ENCODE data around the gene CACNA2D4. TPM values are rescaled to one million over a fixed set of nuclear protein-coding genes. Genes with fewer than 3 reads are reported as not detected.

Gene CACNA2D4
- total and polyA plus RNA-seq, 4 donors = 0.82 to 2.8 (median 1.3) TPM

GRCh38 chr12:1763153-1763552, 155.3 kb downstream of the CACNA2D4 start:
- Histone ChIP-seq H3K36me3 (ENCODE audit: control insufficient read depth in 4 of 4, insufficient read depth in 3 of 4, low read depth in 1 of 4, low read length in 3 of 4) (peaks cover 0 to under 1% (median 0%) of the 10 kb centered on the region in 4 donors), H3K4me3 (ENCODE audit: low read depth in 1 of 3, low read length in 3 of 3) (no peak overlapping the region), H3K9me3 (ENCODE audit: control insufficient read depth in 4 of 4, low read length in 3 of 4) (no peaks in the 10 kb centered on the region), H3K27me3 (ENCODE audit: control insufficient read depth in 4 of 4, insufficient read depth in 4 of 4, low read length in 3 of 4) (no peaks in the 10 kb centered on the region), H3K9ac (ENCODE audit: low read depth in 1 of 2, low read length in 2 of 2) (no peak overlapping the region), H3K27ac (ENCODE audit: low read depth in 1 of 2, low read length in 2 of 2) (no peak overlapping the region), H3K4me1 (ENCODE audit: control insufficient read depth in 4 of 4, insufficient read depth in 4 of 4, low read length in 3 of 4) (peaks cover 4 to 32% (median 13%) of the 10 kb centered on the region in 4 donors)
- TF ChIP-seq ATF3 (IDR thresholded peaks at IDR 0.05) (no peak), GABPA (IDR thresholded peaks at IDR 0.05 in 1 of 2, conservative IDR thresholded peaks at IDR 0.05 in 1 of 2) (no peak), HNF4A (conservative IDR thresholded peaks at IDR 0.05) (no peak), ZBTB33 (IDR thresholded peaks at IDR 0.05) (no peak), CTCF (IDR thresholded peaks at IDR 0.05; ENCODE audit: low read depth, low read length, missing input control) (no peak), SP1 (IDR thresholded peaks at IDR 0.05) (no peak), EGR1 (IDR thresholded peaks at IDR 0.05; ENCODE audit: low read depth in 2 of 2) (no peak), FOXA1 (IDR thresholded peaks at IDR 0.05) (no peak), HNF4G (IDR thresholded peaks at IDR 0.05) (no peak)
- TF ChIP-seq, protein P1, sequence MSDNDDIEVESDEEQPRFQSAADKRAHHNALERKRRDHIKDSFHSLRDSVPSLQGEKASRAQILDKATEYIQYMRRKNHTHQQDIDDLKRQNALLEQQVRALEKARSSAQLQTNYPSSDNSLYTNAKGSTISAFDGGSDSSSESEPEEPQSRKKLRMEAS (IDR thresholded peaks at IDR 0.05) = no peak
- WGBS = 97% methylated on average over 2 of the region's 2 CpGs
- no peak for DNase-seq (ENCODE audit: low spot score)

DNA sequence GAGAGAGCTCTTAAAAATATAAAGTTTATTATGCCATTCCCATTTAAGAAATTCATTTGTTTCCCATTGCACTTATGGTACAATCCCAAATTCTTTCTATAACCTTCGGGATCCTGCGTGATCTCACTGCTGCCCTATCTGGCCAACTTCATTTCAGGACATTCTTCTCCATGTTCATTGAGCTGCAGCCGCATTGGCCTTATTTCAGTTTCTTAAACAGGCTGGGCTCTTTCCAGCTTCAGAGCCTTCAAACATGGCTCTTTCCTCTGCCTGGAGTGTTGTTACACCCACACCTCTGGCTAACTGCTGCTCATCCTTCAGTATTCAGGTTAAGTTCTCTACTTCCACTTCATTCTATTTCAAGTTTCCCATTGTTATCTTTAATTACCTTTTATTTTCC, 156.6 kb downstream of the CACNA2D4 start:
- peaks cover 0 to 8% (median 5%) of the 10 kb centered on the region in 4 donors for H3K36me3 ChIP-seq (ENCODE audit: control insufficient read depth in 4 of 4, insufficient read depth in 3 of 4, low read depth in 1 of 4, low read length in 3 of 4)
- TF ChIP-seq ZBTB33 (IDR thresholded peaks at IDR 0.05) (no peak), NR2F2 (IDR thresholded peaks at IDR 0.05) (no peak), YY1 (IDR thresholded peaks at IDR 0.05) (no peak), EGR1 (IDR thresholded peaks at IDR 0.05; ENCODE audit: low read depth in 2 of 2) (no peak), ATF3 (IDR thresholded peaks at IDR 0.05) (no peak), JUND (IDR thresholded peaks at IDR 0.05) (no peak), RXRA (IDR thresholded peaks at IDR 0.05) (no peak), GABPA (IDR thresholded peaks at IDR 0.05 in 1 of 2, conservative IDR thresholded peaks at IDR 0.05 in 1 of 2) (no peak), RAD21 (IDR thresholded peaks at IDR 0.05) (no peak), FOXA2 (IDR thresholded peaks at IDR 0.05) (no peak), CTCF (IDR thresholded peaks at IDR 0.05; ENCODE audit: low read depth, low read length, missing input control) (no peak), FOXA1 (IDR thresholded peaks at IDR 0.05) (no peak), HNF4G (IDR thresholded peaks at IDR 0.05) (no peak), SP1 (IDR thresholded peaks at IDR 0.05) (no peak), HNF4A (conservative IDR thresholded peaks at IDR 0.05) (no peak)
- TF ChIP-seq, protein P2, sequence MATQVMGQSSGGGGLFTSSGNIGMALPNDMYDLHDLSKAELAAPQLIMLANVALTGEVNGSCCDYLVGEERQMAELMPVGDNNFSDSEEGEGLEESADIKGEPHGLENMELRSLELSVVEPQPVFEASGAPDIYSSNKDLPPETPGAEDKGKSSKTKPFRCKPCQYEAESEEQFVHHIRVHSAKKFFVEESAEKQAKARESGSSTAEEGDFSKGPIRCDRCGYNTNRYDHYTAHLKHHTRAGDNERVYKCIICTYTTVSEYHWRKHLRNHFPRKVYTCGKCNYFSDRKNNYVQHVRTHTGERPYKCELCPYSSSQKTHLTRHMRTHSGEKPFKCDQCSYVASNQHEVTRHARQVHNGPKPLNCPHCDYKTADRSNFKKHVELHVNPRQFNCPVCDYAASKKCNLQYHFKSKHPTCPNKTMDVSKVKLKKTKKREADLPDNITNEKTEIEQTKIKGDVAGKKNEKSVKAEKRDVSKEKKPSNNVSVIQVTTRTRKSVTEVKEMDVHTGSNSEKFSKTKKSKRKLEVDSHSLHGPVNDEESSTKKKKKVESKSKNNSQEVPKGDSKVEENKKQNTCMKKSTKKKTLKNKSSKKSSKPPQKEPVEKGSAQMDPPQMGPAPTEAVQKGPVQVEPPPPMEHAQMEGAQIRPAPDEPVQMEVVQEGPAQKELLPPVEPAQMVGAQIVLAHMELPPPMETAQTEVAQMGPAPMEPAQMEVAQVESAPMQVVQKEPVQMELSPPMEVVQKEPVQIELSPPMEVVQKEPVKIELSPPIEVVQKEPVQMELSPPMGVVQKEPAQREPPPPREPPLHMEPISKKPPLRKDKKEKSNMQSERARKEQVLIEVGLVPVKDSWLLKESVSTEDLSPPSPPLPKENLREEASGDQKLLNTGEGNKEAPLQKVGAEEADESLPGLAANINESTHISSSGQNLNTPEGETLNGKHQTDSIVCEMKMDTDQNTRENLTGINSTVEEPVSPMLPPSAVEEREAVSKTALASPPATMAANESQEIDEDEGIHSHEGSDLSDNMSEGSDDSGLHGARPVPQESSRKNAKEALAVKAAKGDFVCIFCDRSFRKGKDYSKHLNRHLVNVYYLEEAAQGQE (IDR thresholded peaks at IDR 0.05) = no peak
- TF ChIP-seq, protein P1 (IDR thresholded peaks at IDR 0.05) = no peak
- no peaks in the 10 kb centered on the region for H3K27me3 ChIP-seq (ENCODE audit: control insufficient read depth in 4 of 4, insufficient read depth in 4 of 4, low read length in 3 of 4)
- 98% methylated on average over 3 of the region's 3 CpGs for WGBS
- no peak overlapping the region for H3K27ac ChIP-seq (ENCODE audit: low read depth in 1 of 2, low read length in 2 of 2)
- no peak overlapping the region for H3K4me3 ChIP-seq (ENCODE audit: low read depth in 1 of 3, low read length in 3 of 3)
- no peaks in the 10 kb centered on the region for H3K9me3 ChIP-seq (ENCODE audit: control insufficient read depth in 4 of 4, low read length in 3 of 4)
- no peak for DNase-seq (ENCODE audit: low spot score)
- H3K4me1 ChIP-seq (ENCODE audit: control insufficient read depth in 4 of 4, insufficient read depth in 4 of 4, low read length in 3 of 4) = peaks cover 1 to 21% (median 5%) of the 10 kb centered on the region in 4 donors
- H3K9ac ChIP-seq (ENCODE audit: low read depth in 1 of 2, low read length in 2 of 2) = no peak overlapping the region
